BLaER1 (cell line): ENCODE measurements around the gene STIM1.

Experiments
- H3K27ac ChIP-seq: shearing (Covaris generic); formaldehyde crosslinking; 2 replicates; pipeline ENCODE4 v1.8.1; 2022
- H3K27me3 ChIP-seq: shearing (Covaris generic); formaldehyde crosslinking; 2 replicates; pipeline ENCODE4 v1.8.1; 2022
- H3K36me3 ChIP-seq: shearing (Covaris generic); formaldehyde crosslinking; 2 replicates; pipeline ENCODE4 v1.8.1; 2022
- H3K4me1 ChIP-seq: shearing (Covaris generic); formaldehyde crosslinking; 2 replicates; pipeline ENCODE4 v1.8.1; 2022
- H3K4me2 ChIP-seq: shearing (Covaris generic); formaldehyde crosslinking; 2 replicates; pipeline ENCODE4 v1.8.1; 2022
- H3K4me3 ChIP-seq: shearing (Covaris generic); formaldehyde crosslinking; 2 replicates; pipeline ENCODE4 v1.8.1; 2022
- H3K9ac ChIP-seq: shearing (Covaris generic); formaldehyde crosslinking; 2 replicates; pipeline ENCODE4 v1.8.1; 2022
- H3K9me3 ChIP-seq: shearing (Covaris generic); formaldehyde crosslinking; 2 replicates; pipeline ENCODE4 v1.8.1; 2022
- H4K20me1 ChIP-seq: shearing (Covaris generic); formaldehyde crosslinking; 2 replicates; pipeline ENCODE4 v1.8.1; 2022
- Cebpa-rat ChIP-seq: shearing (Covaris generic); IDR thresholded peaks from 2 replicates; pipeline ENCODE4 v1.8.1; 2022

Gene STIM1

GRCh38 chr11:3922056-3922455 lies 66.6 kb downstream of the STIM1 start:
- H3K36me3 ChIP-seq: no peaks in the 10 kb centered on the region
- H3K4me1 ChIP-seq: peaks cover 9% of the 10 kb centered on the region; the same call in 1 of the 2 replicates
- H3K27ac ChIP-seq: no peak overlapping the region
- H4K20me1 ChIP-seq: no peaks in the 10 kb centered on the region
- no peaks in the 10 kb centered on the region for H3K27me3 ChIP-seq
- no peak overlapping the region for H3K4me3 ChIP-seq
- no peak for TF ChIP-seq Cebpa-rat
- H3K9me3 ChIP-seq: peaks cover 11% of the 10 kb centered on the region
- no peak overlapping the region for H3K4me2 ChIP-seq
- H3K9ac ChIP-seq: no peak overlapping the region

GRCh38 chr11:3925513-3925912 lies 70.0 kb downstream of the STIM1 start:
- no peak overlapping the region for H3K4me2 ChIP-seq
- no peak overlapping the region for H3K4me3 ChIP-seq
- H3K9ac ChIP-seq: no peak overlapping the region
- H3K36me3 ChIP-seq: 0 out of 2 replicates have a peak, but pooled peaks cover 6% of the 10 kb centered on the region
- no peaks in the 10 kb centered on the region for H4K20me1 ChIP-seq
- H3K4me1 ChIP-seq: peaks cover 32% of the 10 kb centered on the region
- no peaks in the 10 kb centered on the region for H3K27me3 ChIP-seq
- peaks cover 11% of the 10 kb centered on the region for H3K9me3 ChIP-seq
- no peak for TF ChIP-seq Cebpa-rat
- H3K27ac ChIP-seq: no peak overlapping the region

DNA sequence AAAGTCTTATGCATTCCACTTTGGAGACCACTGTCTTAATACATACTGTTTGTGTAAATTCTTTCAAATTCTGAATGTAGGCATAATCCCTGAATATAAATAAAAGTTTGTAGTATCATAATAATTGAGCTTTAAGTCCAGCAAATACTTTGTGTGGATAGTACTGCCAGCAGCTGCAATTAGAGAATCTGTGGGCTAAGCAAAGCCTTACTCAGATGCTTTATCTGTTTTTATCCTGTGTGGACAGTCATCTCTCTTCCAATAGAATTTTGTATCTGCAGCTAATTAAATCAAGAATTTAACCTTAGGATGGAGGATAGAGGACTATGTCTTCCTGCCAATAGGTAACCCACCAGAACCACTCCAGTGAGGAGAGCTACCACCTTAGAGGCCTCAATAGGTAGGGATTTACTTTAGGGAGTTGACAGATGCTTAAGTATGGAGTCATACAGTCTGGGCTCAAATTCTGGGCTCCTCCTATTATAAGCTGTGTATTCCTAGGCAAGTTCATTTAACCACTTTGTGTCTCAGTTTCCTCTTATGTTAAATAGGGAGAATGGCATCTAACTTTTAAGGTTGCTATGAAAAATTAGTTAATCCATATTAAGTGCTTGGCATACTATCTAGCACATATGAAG lies 71.1 kb downstream of the STIM1 start:
- H3K4me3 ChIP-seq: no peak overlapping the region
- peaks cover 32% of the 10 kb centered on the region for H3K4me1 ChIP-seq
- 0 out of 2 replicates have a peak, but pooled peaks cover 6% of the 10 kb centered on the region for H3K36me3 ChIP-seq
- TF ChIP-seq Cebpa-rat: no peak
- H4K20me1 ChIP-seq: no peaks in the 10 kb centered on the region
- no peaks in the 10 kb centered on the region for H3K27me3 ChIP-seq
- no peak overlapping the region for H3K27ac ChIP-seq
- no peak overlapping the region for H3K4me2 ChIP-seq
- no peak overlapping the region for H3K9ac ChIP-seq
- peaks cover 3% of the 10 kb centered on the region for H3K9me3 ChIP-seq

GRCh38 chr11:3927129-3927796 lies 71.8 kb downstream of the STIM1 start:
- H4K20me1 ChIP-seq: no peaks in the 10 kb centered on the region
- H3K4me3 ChIP-seq: no peak overlapping the region
- H3K36me3 ChIP-seq: 0 out of 2 replicates have a peak, but pooled peaks cover 6% of the 10 kb centered on the region
- TF ChIP-seq Cebpa-rat: no peak
- no peak overlapping the region for H3K27ac ChIP-seq
- H3K9ac ChIP-seq: no peak overlapping the region
- H3K27me3 ChIP-seq: no peaks in the 10 kb centered on the region
- no peaks in the 10 kb centered on the region for H3K9me3 ChIP-seq
- H3K4me1 ChIP-seq: peaks cover 32% of the 10 kb centered on the region
- H3K4me2 ChIP-seq: peak overlapping the region; percentile 47

- H4K20me1 ChIP-seq: no peaks in the 10 kb centered on the region
- H3K27me3 ChIP-seq: no peaks in the 10 kb centered on the region
- no peak for TF ChIP-seq Cebpa-rat
- H3K36me3 ChIP-seq: 0 out of 2 replicates have a peak, but pooled peaks cover 6% of the 10 kb centered on the region
- no peak overlapping the region for H3K4me3 ChIP-seq
- no peak overlapping the region for H3K27ac ChIP-seq
- no peaks in the 10 kb centered on the region for H3K9me3 ChIP-seq
- peak overlapping the region; percentile 13; the same call in 1 of the 2 replicates for H3K4me2 ChIP-seq
- no peak overlapping the region for H3K9ac ChIP-seq
- H3K4me1 ChIP-seq: peaks cover 32% of the 10 kb centered on the region
Observed at GRCh38 chr11:3929232-3929631, 73.8 kb downstream of the STIM1 start.

DNA sequence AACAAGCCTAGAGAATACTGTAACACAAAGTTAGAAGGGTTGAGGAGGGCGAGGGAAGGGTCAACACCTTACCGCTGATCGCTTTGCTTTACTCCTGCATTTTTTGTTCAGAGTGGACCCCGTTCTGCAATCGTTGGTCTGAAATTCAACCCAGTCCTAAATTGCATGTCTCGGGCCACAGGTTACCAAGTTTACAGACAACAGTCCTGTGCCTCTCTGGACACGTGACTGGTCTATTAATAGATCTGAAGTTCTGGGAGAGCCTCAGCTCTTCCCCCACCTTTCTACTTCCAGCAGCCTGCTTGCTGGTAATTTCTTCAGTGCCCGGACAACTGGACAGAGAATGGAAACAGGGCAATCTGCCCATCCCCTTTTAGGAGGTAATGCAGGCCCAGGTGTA lies 74.2 kb downstream of the STIM1 start:
- H3K9ac ChIP-seq: no peak overlapping the region
- H3K36me3 ChIP-seq: 0 out of 2 replicates have a peak, but pooled peaks cover 6% of the 10 kb centered on the region
- peak overlapping the region; percentile 13; the same call in 1 of the 2 replicates for H3K4me2 ChIP-seq
- H3K4me3 ChIP-seq: no peak overlapping the region
- no peak for TF ChIP-seq Cebpa-rat
- H4K20me1 ChIP-seq: no peaks in the 10 kb centered on the region
- H3K4me1 ChIP-seq: peaks cover 32% of the 10 kb centered on the region
- H3K27ac ChIP-seq: no peak overlapping the region
- H3K27me3 ChIP-seq: no peaks in the 10 kb centered on the region
- H3K9me3 ChIP-seq: no peaks in the 10 kb centered on the region

GRCh38 chr11:3932698-3933097 lies 77.2 kb downstream of the STIM1 start:
- no peak for TF ChIP-seq Cebpa-rat
- H3K36me3 ChIP-seq: 0 out of 2 replicates have a peak, but pooled peaks cover 6% of the 10 kb centered on the region

DNA sequence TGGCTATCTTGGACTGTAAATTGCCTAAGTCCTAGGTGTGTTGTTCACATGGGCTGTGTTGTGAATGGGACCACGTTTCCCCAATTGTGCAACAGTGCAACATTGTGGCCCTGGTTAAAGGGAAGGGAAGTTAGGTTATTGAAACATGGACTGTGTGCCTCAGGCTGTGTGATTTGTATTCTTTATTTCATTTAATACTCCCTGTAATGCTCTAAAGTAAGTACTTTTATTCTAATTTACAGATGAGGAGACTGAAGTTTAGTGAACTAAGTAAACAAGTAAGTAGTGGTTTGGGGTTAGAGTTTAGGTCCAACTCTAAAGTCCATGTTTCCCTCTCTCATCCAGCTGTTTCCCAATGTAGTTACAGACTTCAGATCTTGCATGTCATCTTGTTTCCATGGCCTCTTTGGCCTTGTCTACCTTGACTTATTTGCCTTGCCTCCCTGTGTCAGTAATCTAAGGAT lies 77.7 kb downstream of the STIM1 start:
- Histone ChIP-seq H3K4me2 (no peak overlapping the region), H3K4me3 (no peak overlapping the region), H3K9me3 (no peaks in the 10 kb centered on the region), H3K4me1 (peaks cover 22% of the 10 kb centered on the region), H3K36me3 (0 out of 2 replicates have a peak, but pooled peaks cover 6% of the 10 kb centered on the region), H3K9ac (no peak overlapping the region), H4K20me1 (no peaks in the 10 kb centered on the region), H3K27ac (no peak overlapping the region), H3K27me3 (no peaks in the 10 kb centered on the region)
- no peak for TF ChIP-seq Cebpa-rat

More at GRCh38 chr11:3932698-3933097, 77.2 kb downstream of the STIM1 start:
- no peaks in the 10 kb centered on the region for H3K27me3 ChIP-seq
- no peak overlapping the region for H3K27ac ChIP-seq
- H4K20me1 ChIP-seq: no peaks in the 10 kb centered on the region
- no peak overlapping the region for H3K4me3 ChIP-seq
- H3K9me3 ChIP-seq: no peaks in the 10 kb centered on the region
- peaks cover 27% of the 10 kb centered on the region for H3K4me1 ChIP-seq
- no peak overlapping the region for H3K4me2 ChIP-seq
- H3K9ac ChIP-seq: no peak overlapping the region

GRCh38 chr11:3934658-3935057 lies 79.2 kb downstream of the STIM1 start:
- no peak overlapping the region for H3K4me2 ChIP-seq
- H3K4me1 ChIP-seq: peaks cover 9% of the 10 kb centered on the region; the same call in 1 of the 2 replicates
- no peak overlapping the region for H3K27ac ChIP-seq
- no peaks in the 10 kb centered on the region for H4K20me1 ChIP-seq
- H3K9me3 ChIP-seq: no peaks in the 10 kb centered on the region
- no peak overlapping the region for H3K9ac ChIP-seq
- H3K4me3 ChIP-seq: no peak overlapping the region
- H3K36me3 ChIP-seq: no peaks in the 10 kb centered on the region
- no peaks in the 10 kb centered on the region for H3K27me3 ChIP-seq
- TF ChIP-seq Cebpa-rat: no peak

DNA sequence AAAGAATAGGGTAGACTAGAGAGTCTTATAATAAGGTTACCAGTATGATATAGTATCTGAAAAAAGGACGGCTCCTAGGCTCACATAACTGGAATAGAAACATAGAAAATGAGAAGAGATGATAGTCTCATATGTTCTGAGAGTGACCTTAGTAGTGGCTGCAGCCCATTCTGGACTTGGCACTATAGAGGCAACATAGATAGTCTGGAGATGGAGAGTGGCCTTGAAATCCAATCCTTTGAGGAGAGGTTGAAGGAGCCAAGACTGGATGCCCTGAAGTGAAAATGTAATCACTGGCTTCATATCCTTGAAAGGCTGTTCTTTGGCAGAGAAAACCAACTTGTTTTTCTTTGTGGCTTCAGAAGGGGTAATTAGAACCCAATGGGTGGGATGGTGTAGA lies 81.1 kb downstream of the STIM1 start:
- no peak for TF ChIP-seq Cebpa-rat
- no peak overlapping the region for H3K4me3 ChIP-seq
- H3K4me2 ChIP-seq: peak overlapping the region; percentile 29; the same call in 1 of the 2 replicates
- no peaks in the 10 kb centered on the region for H3K9me3 ChIP-seq
- no peaks in the 10 kb centered on the region for H3K27me3 ChIP-seq
- H4K20me1 ChIP-seq: no peaks in the 10 kb centered on the region
- no peak overlapping the region for H3K27ac ChIP-seq
- H3K36me3 ChIP-seq: no peaks in the 10 kb centered on the region
- peaks cover 5% of the 10 kb centered on the region; the same call in 1 of the 2 replicates for H3K4me1 ChIP-seq
- H3K9ac ChIP-seq: no peak overlapping the region
